ENCODE results near the gene MICAL2.

Gene MICAL2

GRCh38 chr11:12245549-12246016, 135.2 kb downstream of the MICAL2 start:
- Histone ChIP-seq H3K9me3 (no peaks in the 10 kb centered on the region), H3K27me3 (ENCODE audit: low read depth) (no peaks in the 10 kb centered on the region), H3K36me3 (replicated peaks) (no peaks in the 10 kb centered on the region), H3K4me3 (no peak overlapping the region), H3K4me1 (no peaks in the 10 kb centered on the region)
- no peak for DNase-seq (ENCODE audit: low spot score in 2 of 2)
- in situ Hi-C loops (cut with MboI; ENCODE audit: low sequenced_read_pairs), result no loop called here

GRCh38 chr11:12246147-12246546, 135.8 kb downstream of the MICAL2 start:
- in situ Hi-C loops (cut with MboI; ENCODE audit: low sequenced_read_pairs), result no loop called here
- DNase-seq (ENCODE audit: low spot score in 2 of 2), result no peak
- H3K4me1 ChIP-seq, result no peaks in the 10 kb centered on the region

GRCh38 chr11:12246989-12247388, 136.6 kb downstream of the MICAL2 start:
- no peaks in the 10 kb centered on the region for H3K4me1 ChIP-seq
- H3K9me3 ChIP-seq, result no peaks in the 10 kb centered on the region
- DNase-seq (ENCODE audit: low spot score in 2 of 2), result no peak
- no peaks in the 10 kb centered on the region for H3K36me3 ChIP-seq (replicated peaks)
- in situ Hi-C loops (cut with MboI; ENCODE audit: low sequenced_read_pairs), result no loop called here
- H3K4me3 ChIP-seq, result no peak overlapping the region
- H3K27me3 ChIP-seq (ENCODE audit: low read depth), result no peaks in the 10 kb centered on the region

More at GRCh38 chr11:12246147-12246546, 135.8 kb downstream of the MICAL2 start:
- no peaks in the 10 kb centered on the region for H3K36me3 ChIP-seq (replicated peaks)
- H3K27me3 ChIP-seq (ENCODE audit: low read depth), result no peaks in the 10 kb centered on the region
- no peak overlapping the region for H3K4me3 ChIP-seq
- H3K9me3 ChIP-seq, result no peaks in the 10 kb centered on the region

GRCh38 chr11:12247543-12248254, 137.3 kb downstream of the MICAL2 start:
- in situ Hi-C loops (cut with MboI; ENCODE audit: low sequenced_read_pairs), result no loop called here
- DNase-seq (ENCODE audit: low spot score in 2 of 2), result no peak

GRCh38 chr11:12248330-12248729, 137.9 kb downstream of the MICAL2 start:
- Histone ChIP-seq H3K9me3 (no peaks in the 10 kb centered on the region), H3K36me3 (replicated peaks) (no peaks in the 10 kb centered on the region), H3K4me1 (no peaks in the 10 kb centered on the region), H3K4me3 (no peak overlapping the region), H3K27me3 (ENCODE audit: low read depth) (no peaks in the 10 kb centered on the region)
- DNase-seq (ENCODE audit: low spot score in 2 of 2), result no peak
- in situ Hi-C loops (cut with MboI; ENCODE audit: low sequenced_read_pairs), result no loop called here

More at GRCh38 chr11:12247543-12248254, 137.3 kb downstream of the MICAL2 start:
- Histone ChIP-seq H3K4me1 (no peaks in the 10 kb centered on the region), H3K4me3 (no peak overlapping the region), H3K9me3 (no peaks in the 10 kb centered on the region), H3K36me3 (replicated peaks) (no peaks in the 10 kb centered on the region), H3K27me3 (ENCODE audit: low read depth) (no peaks in the 10 kb centered on the region)

- in situ Hi-C loops (cut with MboI; ENCODE audit: low sequenced_read_pairs), result loop anchor here (25.0 kb wide), 1 partner anchor 312 kb away; no protein-coding TSS in a partner anchor
- H3K9me3 ChIP-seq, result no peaks in the 10 kb centered on the region
- DNase-seq (ENCODE audit: low spot score in 2 of 2), result peak in 1 of 2 experiments; percentile 22
- no peak overlapping the region for H3K4me3 ChIP-seq
- H3K36me3 ChIP-seq (replicated peaks), result no peaks in the 10 kb centered on the region
- no peaks in the 10 kb centered on the region for H3K27me3 ChIP-seq (ENCODE audit: low read depth)
- no peaks in the 10 kb centered on the region for H3K4me1 ChIP-seq
Measured at GRCh38 chr11:12249590-12250260, 139.3 kb downstream of the MICAL2 start.

GRCh38 chr11:12251666-12252560, 141.5 kb downstream of the MICAL2 start:
- no peak for DNase-seq (ENCODE audit: low spot score in 2 of 2)
- Histone ChIP-seq H3K4me3 (no peak overlapping the region), H3K36me3 (replicated peaks) (no peaks in the 10 kb centered on the region), H3K9me3 (no peaks in the 10 kb centered on the region), H3K27me3 (ENCODE audit: low read depth) (no peaks in the 10 kb centered on the region), H3K4me1 (no peaks in the 10 kb centered on the region)
- in situ Hi-C loops (cut with MboI; ENCODE audit: low sequenced_read_pairs), result loop anchor here (25.0 kb wide), 1 partner anchor 315 kb away; no protein-coding TSS in a partner anchor

GRCh38 chr11:12253843-12254281, 143.5 kb downstream of the MICAL2 start:
- Histone ChIP-seq H3K36me3 (replicated peaks) (no peaks in the 10 kb centered on the region), H3K9me3 (no peaks in the 10 kb centered on the region), H3K27me3 (ENCODE audit: low read depth) (no peaks in the 10 kb centered on the region), H3K4me3 (no peak overlapping the region), H3K4me1 (no peaks in the 10 kb centered on the region)
- in situ Hi-C loops (cut with MboI; ENCODE audit: low sequenced_read_pairs), result loop anchor here (25.0 kb wide), 1 partner anchor 317 kb away; no protein-coding TSS in a partner anchor
- DNase-seq (ENCODE audit: low spot score in 2 of 2), result no peak

GRCh38 chr11:12258451-12258850, 148.1 kb downstream of the MICAL2 start:
- Histone ChIP-seq H3K27me3 (ENCODE audit: low read depth) (no peaks in the 10 kb centered on the region), H3K4me1 (no peaks in the 10 kb centered on the region), H3K36me3 (replicated peaks) (no peaks in the 10 kb centered on the region), H3K9me3 (no peaks in the 10 kb centered on the region), H3K4me3 (no peak overlapping the region)
- in situ Hi-C loops (cut with MboI; ENCODE audit: low sequenced_read_pairs), result loop anchor here (25.0 kb wide), 1 partner anchor 321 kb away; no protein-coding TSS in a partner anchor
- DNase-seq (ENCODE audit: low spot score in 2 of 2), result no peak

- H3K27me3 ChIP-seq (ENCODE audit: low read depth), result no peaks in the 10 kb centered on the region
- H3K9me3 ChIP-seq, result no peaks in the 10 kb centered on the region
- no peaks in the 10 kb centered on the region for H3K36me3 ChIP-seq (replicated peaks)
- no peaks in the 10 kb centered on the region for H3K4me1 ChIP-seq
- DNase-seq (ENCODE audit: low spot score in 2 of 2), result no peak
- in situ Hi-C loops (cut with MboI; ENCODE audit: low sequenced_read_pairs), result loop anchor here (25.0 kb wide), 1 partner anchor 323 kb away; no protein-coding TSS in a partner anchor
- H3K4me3 ChIP-seq, result no peak overlapping the region
Measured at GRCh38 chr11:12259956-12260355, 149.6 kb downstream of the MICAL2 start.

- in situ Hi-C loops (cut with MboI; ENCODE audit: low sequenced_read_pairs), result loop anchor here (25.0 kb wide), 1 partner anchor 324 kb away; no protein-coding TSS in a partner anchor
- Histone ChIP-seq H3K36me3 (replicated peaks) (no peaks in the 10 kb centered on the region), H3K4me3 (no peak overlapping the region), H3K27me3 (ENCODE audit: low read depth) (no peaks in the 10 kb centered on the region), H3K4me1 (no peaks in the 10 kb centered on the region), H3K9me3 (no peaks in the 10 kb centered on the region)
- DNase-seq (ENCODE audit: low spot score in 2 of 2), result no peak
Measured at GRCh38 chr11:12260731-12261521, 150.5 kb downstream of the MICAL2 start.

GRCh38 chr11:12261551-12261950, 151.2 kb downstream of the MICAL2 start:
- in situ Hi-C loops (cut with MboI; ENCODE audit: low sequenced_read_pairs), result loop anchor here (25.0 kb wide), 1 partner anchor 324 kb away; no protein-coding TSS in a partner anchor
- Histone ChIP-seq H3K4me3 (no peak overlapping the region), H3K4me1 (no peaks in the 10 kb centered on the region), H3K36me3 (replicated peaks) (no peaks in the 10 kb centered on the region), H3K9me3 (no peaks in the 10 kb centered on the region), H3K27me3 (ENCODE audit: low read depth) (no peaks in the 10 kb centered on the region)
- no peak for DNase-seq (ENCODE audit: low spot score in 2 of 2)
